Endothelial cell of hepatic sinusoid (primary cell): ENCODE results near the gene PPP1R18.

Experiments used
- in situ Hi-C: cut with HindIII; loops from 2 replicates; pipeline ENCODE4 v1.10.0; 2017; ENCODE audit warnings: low sequenced_read_pairs

PPP1R18 gene

GRCh38 chr6:30719791-30720737 lies 33.6 kb upstream of the PPP1R18 start, which contains the start of gene TUBB:
TUBB (plus strand) TSS chr6:30720352; CDS start chr6:30720507, 155 bp downstream.
- in situ Hi-C loops: loop anchor here (5.0 kb wide), 2 partner anchors 38 to 108 kb away; no protein-coding TSS in a partner anchor

- in situ Hi-C loops: loop anchor here (5.0 kb wide), 2 partner anchors 37 to 107 kb away; no protein-coding TSS in a partner anchor
These were observed 32.9 kb upstream of the PPP1R18 start for GRCh38 chr6:30719356-30719755.

- in situ Hi-C loops: loop anchor here (5.0 kb wide), 2 partner anchors 36 to 106 kb away; no protein-coding TSS in a partner anchor
These were observed 31.6 kb upstream of the PPP1R18 start for GRCh38 chr6:30717845-30718720.

- in situ Hi-C loops: loop anchor here (5.0 kb wide), 2 partner anchors 35 to 105 kb away; no protein-coding TSS in a partner anchor
These were observed 30.8 kb upstream of the PPP1R18 start, which contains the start of gene MDC1 for GRCh38 chr6:30717129-30717844. MDC1 (minus strand) TSS chr6:30717281; CDS start chr6:30715175, 2,106 bp downstream.

- in situ Hi-C loops: loop anchor here (5.0 kb wide), 2 partner anchors 35 to 105 kb away; no protein-coding TSS in a partner anchor
These were observed 30.4 kb upstream of the PPP1R18 start for GRCh38 chr6:30716879-30717128.

GRCh38 chr6:30714263-30714662 lies 27.8 kb upstream of the PPP1R18 start:
- in situ Hi-C loops: no loop called here

- in situ Hi-C loops: no loop called here
These were observed 26.0 kb upstream of the PPP1R18 start for GRCh38 chr6:30712441-30712945.

- in situ Hi-C loops: no loop called here
These were observed 25.4 kb upstream of the PPP1R18 start for GRCh38 chr6:30711758-30712380.

GRCh38 chr6:30709101-30709868 lies 22.8 kb upstream of the PPP1R18 start:
- in situ Hi-C loops: no loop called here

- in situ Hi-C loops: no loop called here
These were observed 20.9 kb upstream of the PPP1R18 start for GRCh38 chr6:30707281-30707850.

GRCh38 chr6:30705620-30706019 lies 19.2 kb upstream of the PPP1R18 start:
- in situ Hi-C loops: no loop called here

- in situ Hi-C loops: no loop called here
These were observed 17.4 kb upstream of the PPP1R18 start for GRCh38 chr6:30703821-30704220.

- in situ Hi-C loops: no loop called here
These were observed 16.6 kb upstream of the PPP1R18 start for GRCh38 chr6:30703011-30703410.

- in situ Hi-C loops: no loop called here
These were observed 13.9 kb upstream of the PPP1R18 start for GRCh38 chr6:30700340-30700739.

- in situ Hi-C loops: no loop called here
These were observed 10.0 kb upstream of the PPP1R18 start for GRCh38 chr6:30696432-30696831.

GRCh38 chr6:30691208-30691847 lies 4.9 kb upstream of the PPP1R18 start:
- in situ Hi-C loops: no loop called here

- in situ Hi-C loops: no loop called here
These were observed 4.2 kb upstream of the PPP1R18 start, which contains the start of gene NRM for GRCh38 chr6:30690403-30691207. NRM (minus strand) TSS chr6:30690984; CDS start chr6:30690974, 10 bp downstream.
